Mesenchymal stem cell (in vitro differentiated cells and primary cell): ENCODE data around the gene LRRC41.

Experiments used
- DNase-seq: peaks from one replicate; pipeline ENCODE4 v3.0.0-alpha.2; 2013
- H2AFZ ChIP-seq: one replicate; pipeline ENCODE4 v1.6.1; 2013; ENCODE audit warnings: low read depth, mild to moderate bottlenecking, control low read depth, inconsistent platforms, low read length, moderate library complexity
- H2AK5ac ChIP-seq: 2 replicates; pipeline ENCODE4 v1.6.1; 2013; ENCODE audit warnings: low read length, moderate library complexity, mild to moderate bottlenecking, inconsistent platforms; ENCODE audit not compliant: severe bottlenecking
- H2BK120ac ChIP-seq: one replicate; pipeline ENCODE4 v1.6.1; 2013; ENCODE audit warnings: low read depth, mild to moderate bottlenecking, inconsistent platforms, low read length, moderate library complexity
- H2BK12ac ChIP-seq, 2 experiments: one replicate each; pipeline ENCODE4 v1.6.1; 2013; ENCODE audit warnings: inconsistent platforms in 2 of 2, low read length in 2 of 2, mild to moderate bottlenecking in 2 of 2, moderate library complexity in 2 of 2, control low read depth in 1 of 2
- H2BK15ac ChIP-seq: one replicate; pipeline ENCODE4 v1.6.1; 2013; ENCODE audit warnings: mild to moderate bottlenecking, low read depth, inconsistent platforms; ENCODE audit not compliant: poor library complexity, severe bottlenecking
- H2BK5ac ChIP-seq: 2 replicates; pipeline ENCODE4 v1.6.1; 2013; ENCODE audit warnings: low read depth, mild to moderate bottlenecking, low read length, control low read depth, inconsistent platforms; ENCODE audit not compliant: poor library complexity, severe bottlenecking
- H3K14ac ChIP-seq, 2 experiments: one replicate each; pipeline ENCODE4 v1.6.1; 2013; ENCODE audit warnings: inconsistent platforms in 2 of 2, low read length in 2 of 2, control low read depth in 1 of 2, mild to moderate bottlenecking in 1 of 2, moderate library complexity in 1 of 2
- H3K18ac ChIP-seq, 2 experiments: one replicate each; pipeline ENCODE4 v1.6.1; 2013; ENCODE audit warnings: inconsistent platforms in 2 of 2, low read length in 2 of 2, control low read depth in 1 of 2, low read depth in 1 of 2, mild to moderate bottlenecking in 1 of 2
- H3K23ac ChIP-seq, 2 experiments: one replicate each; pipeline ENCODE4 v1.6.1; 2013; ENCODE audit warnings: inconsistent platforms in 2 of 2, low read length in 2 of 2, mild to moderate bottlenecking in 2 of 2, moderate library complexity in 2 of 2, control low read depth in 1 of 2
- H3K27ac ChIP-seq: 2 replicates; pipeline ENCODE4 v1.5.1; 2013; ENCODE audit warnings: mild to moderate bottlenecking, moderate library complexity, low read length, control low read depth, inconsistent platforms; ENCODE audit not compliant: poor library complexity, severe bottlenecking
- H3K27me3 ChIP-seq, 2 experiments: 2 replicates each; pipeline versions ENCODE4 v1.6.1 to v1.7.0; 2013; ENCODE audit warnings: low read length in 2 of 2, mild to moderate bottlenecking in 2 of 2, moderate library complexity in 2 of 2, control low read depth in 1 of 2, inconsistent platforms in 1 of 2; ENCODE audit not compliant: control insufficient read depth in 1 of 2, insufficient read depth in 1 of 2
- H3K36me3 ChIP-seq, 2 experiments: 2 replicates each; pipeline versions ENCODE4 v1.6.1 to v1.7.0; 2013; ENCODE audit warnings: low read length in 2 of 2, control low read depth in 1 of 2, inconsistent platforms in 1 of 2, low read depth in 1 of 2, mild to moderate bottlenecking in 1 of 2; ENCODE audit not compliant: insufficient read depth in 2 of 2, control insufficient read depth in 1 of 2
- H3K4ac ChIP-seq, 2 experiments: one replicate each; pipeline ENCODE4 v1.6.1; 2013; ENCODE audit warnings: inconsistent platforms in 2 of 2, low read length in 2 of 2, mild to moderate bottlenecking in 2 of 2, moderate library complexity in 2 of 2, control low read depth in 1 of 2, low read depth in 1 of 2
- H3K4me1 ChIP-seq: 2 replicates; pipeline ENCODE4 v1.6.1; 2013; ENCODE audit warnings: low read depth, low read length, control low read depth; ENCODE audit not compliant: control insufficient read depth, insufficient read depth
- H3K4me2 ChIP-seq: 2 replicates; pipeline ENCODE4 v1.6.1; 2013; ENCODE audit warnings: low read length, mild to moderate bottlenecking, inconsistent platforms; ENCODE audit not compliant: poor library complexity, severe bottlenecking
- H3K4me3 ChIP-seq, 2 experiments: 2 replicates each; pipeline versions ENCODE4 v1.5.1 to v1.7.0; 2013; ENCODE audit warnings: low read length in 2 of 2, mild to moderate bottlenecking in 2 of 2, control low read depth in 1 of 2, low read depth in 1 of 2; ENCODE audit not compliant: insufficient read depth in 1 of 2
- H3K79me1 ChIP-seq: replicated peaks from 2 replicates; pipeline ENCODE4 v1.6.1; 2013; ENCODE audit warnings: mild to moderate bottlenecking, control low read depth, low read length, inconsistent platforms; ENCODE audit not compliant: poor library complexity, severe bottlenecking
- H3K9ac ChIP-seq: 2 replicates; pipeline ENCODE4 v1.7.0; 2013; ENCODE audit warnings: mild to moderate bottlenecking, low read length, moderate library complexity
- H3K9me3 ChIP-seq: 2 replicates; pipeline ENCODE4 v1.7.0; 2013; ENCODE audit warnings: mild to moderate bottlenecking, low read length; ENCODE audit not compliant: control insufficient read depth
- H4K8ac ChIP-seq: one replicate; pipeline ENCODE4 v1.6.1; 2013; ENCODE audit warnings: inconsistent platforms, mild to moderate bottlenecking, low read length, moderate library complexity
- H4K91ac ChIP-seq: one replicate; pipeline ENCODE4 v1.6.1; 2013; ENCODE audit warnings: mild to moderate bottlenecking, low read length, inconsistent platforms
- WGBS: methylation state at CpG from one replicate; pipeline ENCODE4 v1.1.7; 2013; ENCODE audit warnings: mixed read lengths; 5-methylcytosine and 5-hydroxymethylcytosine counted together

Gene LRRC41

DNA sequence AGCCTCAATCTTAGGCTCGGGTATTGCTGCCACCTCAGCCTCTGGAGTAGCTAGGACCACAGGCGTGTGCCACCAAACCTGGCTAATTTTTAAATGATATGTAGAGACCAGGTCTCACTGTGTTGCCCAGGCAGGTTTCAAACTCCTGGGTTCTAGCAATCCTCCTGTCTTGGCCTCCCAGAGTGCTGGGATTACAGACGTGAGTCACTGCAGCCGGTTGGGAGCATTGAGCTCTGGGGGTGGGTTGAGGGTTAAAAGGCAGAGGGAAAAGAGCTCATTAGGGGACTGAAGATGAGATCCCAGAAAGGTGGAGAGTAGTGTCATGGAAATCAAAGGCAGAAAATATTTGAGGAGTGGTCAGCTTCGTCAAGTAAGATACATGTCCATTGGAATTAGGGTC lies 48.7 kb downstream of the LRRC41 start:
- H3K4me3 ChIP-seq = no peak overlapping the region
- H2AFZ ChIP-seq = no peak overlapping the region
- H3K4me2 ChIP-seq = no peak overlapping the region
- H3K9ac ChIP-seq = no peak overlapping the region
- peaks cover 0 to 11% of the 10 kb centered on the region in 2 experiments for H3K36me3 ChIP-seq
- no peak overlapping the region for H2BK15ac ChIP-seq
- H4K91ac ChIP-seq = no peak overlapping the region
- peak overlapping the region; percentile 9 for H4K8ac ChIP-seq
- H3K4me1 ChIP-seq = no peaks in the 10 kb centered on the region
- no peak overlapping the region for H3K4ac ChIP-seq
- H3K14ac ChIP-seq = no peak overlapping the region
- H2BK120ac ChIP-seq = no peak overlapping the region
- H3K27ac ChIP-seq = no peak overlapping the region
- H3K9me3 ChIP-seq = no peaks in the 10 kb centered on the region
- H3K27me3 ChIP-seq = no peaks in the 10 kb centered on the region
- no peak overlapping the region for H2BK12ac ChIP-seq
- no peak overlapping the region for H3K23ac ChIP-seq
- WGBS = 87% methylated on average over 5 of the region's 5 CpGs
- H3K79me1 ChIP-seq = peaks cover 9% of the 10 kb centered on the region
- DNase-seq = no peak
- H3K18ac ChIP-seq = no peak overlapping the region
- no peak overlapping the region for H2BK5ac ChIP-seq
- H2AK5ac ChIP-seq = no peak overlapping the region

DNA sequence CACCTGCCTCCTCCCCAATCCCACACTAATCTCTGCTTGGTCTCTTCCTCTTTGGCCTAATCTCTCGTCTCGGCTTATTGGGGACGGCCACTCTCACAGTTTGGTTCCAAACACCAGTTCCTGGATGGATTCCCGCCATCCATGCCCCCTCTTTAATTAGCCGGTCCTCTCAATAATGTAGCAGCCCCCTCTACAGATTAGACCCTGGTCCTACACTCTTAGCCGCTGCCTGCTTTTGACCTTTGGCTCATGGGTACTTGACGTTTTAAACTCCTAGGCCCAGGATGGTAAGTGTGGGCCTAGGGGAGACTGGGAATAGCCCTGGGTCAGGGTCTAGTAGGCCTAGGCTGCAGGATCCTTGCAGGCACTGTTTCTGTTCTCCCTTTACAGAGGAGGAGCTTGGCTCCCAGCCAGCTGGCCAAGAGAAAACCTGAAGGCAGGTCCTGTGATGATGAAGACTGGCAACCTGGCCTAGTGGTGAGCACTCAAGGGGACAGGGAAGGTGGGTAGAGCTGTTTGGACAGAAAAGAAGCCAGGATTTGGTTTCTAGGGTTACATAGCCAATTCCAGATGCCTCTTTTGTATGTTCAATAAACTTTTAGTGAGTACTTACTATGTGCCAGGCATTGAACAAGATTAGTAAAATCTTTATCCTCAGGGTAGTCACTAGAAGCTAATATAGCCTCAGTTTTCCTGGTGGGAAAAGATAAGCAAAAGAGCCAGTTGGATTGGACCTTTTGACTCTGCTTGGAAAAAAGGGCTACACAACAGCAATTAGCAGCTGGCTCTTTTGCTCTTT lies 55.1 kb downstream of the LRRC41 start:
- Histone ChIP-seq H3K23ac (no peak overlapping the region), H2BK15ac (peak overlapping the region; percentile 86), H3K14ac (no peak overlapping the region), H2BK120ac (no peak overlapping the region), H3K27ac (no peak overlapping the region), H3K4me1 (peaks cover 13% of the 10 kb centered on the region), H3K9me3 (no peaks in the 10 kb centered on the region), H2AFZ (peak overlapping the region; percentile 84), H4K91ac (no peak overlapping the region), H3K4me2 (peak overlapping the region; percentile 85), H2BK5ac (no peak overlapping the region), H3K18ac (no peak overlapping the region), H2AK5ac (no peak overlapping the region), H2BK12ac (no peak overlapping the region), H3K4ac (no peak overlapping the region), H3K79me1 (peaks cover 20% of the 10 kb centered on the region), H3K27me3 (no peaks in the 10 kb centered on the region), H4K8ac (no peak overlapping the region), H3K9ac (peak overlapping the region; percentile 76), H3K4me3 (peak overlapping the region; percentile 68 to 97), H3K36me3 (peaks cover 0 to 7% of the 10 kb centered on the region in 2 experiments)
- WGBS = 4% methylated on average over 7 of the region's 7 CpGs
- peak; percentile 18 for DNase-seq

DNA sequence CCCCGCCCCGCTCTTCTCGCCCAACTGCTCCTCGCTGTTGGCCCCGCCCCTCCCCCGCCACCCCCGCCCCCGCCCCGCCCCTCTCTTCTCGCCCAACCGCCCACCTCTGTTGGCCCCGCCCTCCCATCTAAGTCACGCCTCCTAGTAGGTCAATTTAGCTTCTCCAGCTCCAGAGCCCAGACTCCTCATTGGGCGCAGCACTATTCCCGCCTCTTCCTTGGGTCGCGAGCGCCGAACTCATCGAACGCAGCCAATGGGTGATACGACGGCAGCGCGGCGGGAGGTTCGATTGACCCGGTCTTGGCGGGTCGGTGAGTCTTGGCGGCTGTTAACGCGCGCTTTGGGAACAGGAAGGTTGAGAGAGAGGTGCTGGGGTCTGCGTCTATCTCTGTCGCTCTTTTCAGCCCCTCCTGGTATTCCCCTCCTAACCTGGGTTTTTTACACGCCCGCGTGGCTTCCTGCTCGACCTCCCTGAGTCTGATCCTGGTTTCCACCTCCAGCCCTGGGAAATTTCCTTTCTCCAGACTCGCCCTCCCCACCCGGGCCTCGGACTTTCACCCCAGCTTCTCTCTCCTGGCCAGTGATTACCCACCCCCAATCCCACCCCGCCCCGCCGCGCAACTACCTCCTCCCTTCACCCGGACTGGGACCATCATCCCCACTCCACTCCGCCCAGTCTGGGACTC lies 55.8 kb downstream of the LRRC41 start, which contains the start of gene RAD54L:
Gene RAD54L, plus strand, starts transcription at position 328 of the 686 bp plus-strand sequence. CDS start 643 bp downstream, outside the sequence.
- Histone ChIP-seq H3K4me3 (peak within 1 kb of the TSS; percentile 68 to 97), H3K27ac (peak within 1 kb of the TSS; percentile 17), H3K79me1 (peaks cover 20% of the 10 kb centered on the region), H2AFZ (peak within 1 kb of the TSS; percentile 84), H3K4me1 (peaks cover 13% of the 10 kb centered on the region), H3K9me3 (no peaks in the 10 kb centered on the region), H3K23ac (no peak within 1 kb of the TSS), H2BK15ac (peak within 1 kb of the TSS; percentile 86), H2AK5ac (no peak within 1 kb of the TSS), H3K4me2 (peak within 1 kb of the TSS; percentile 85), H2BK5ac (no peak within 1 kb of the TSS), H2BK12ac (no peak within 1 kb of the TSS), H4K8ac (no peak within 1 kb of the TSS), H3K27me3 (no peaks in the 10 kb centered on the region), H3K9ac (peak within 1 kb of the TSS; percentile 96), H2BK120ac (no peak within 1 kb of the TSS), H3K18ac (no peak within 1 kb of the TSS), H3K4ac (peak within 1 kb of the TSS in 1 of 2 experiments; percentile 45), H4K91ac (no peak within 1 kb of the TSS), H3K36me3 (peaks cover 0 to 7% of the 10 kb centered on the region in 2 experiments), H3K14ac (no peak within 1 kb of the TSS)
- under 1% methylated on average over 33 of the region's 49 CpGs for WGBS
- DNase-seq = peak; percentile 99
